SJSA1 (cell line): ENCODE results near the gene NR3C2. TPM values are rescaled to one million over a fixed set of nuclear protein-coding genes. Genes with fewer than 3 reads are reported as not detected.

ENCODE experiments used
- DNase-seq, 2 experiments: peaks; one replicate each; pipeline ENCODE4 v3.0.0-alpha.2; 2015 to 2020; ENCODE audit warnings: low spot score in 2 of 2, low read depth in 1 of 2
- H3K27ac ChIP-seq: fragments of 250-450 bp; sonication (Bioruptor Pico); 2 replicates; pipeline ENCODE4 v1.5.1; 2020; ENCODE audit warnings: mild to moderate bottlenecking, moderate library complexity
- H3K27me3 ChIP-seq: fragments of 250-450 bp; sonication (Bioruptor Pico); replicated peaks from 2 replicates; pipeline ENCODE4 v1.5.1; 2020; ENCODE audit warnings: mild to moderate bottlenecking, moderate library complexity
- H3K36me3 ChIP-seq: fragments of 250-450 bp; sonication (Bioruptor Pico); 2 replicates; pipeline ENCODE4 v1.5.1; 2020; ENCODE audit warnings: mild to moderate bottlenecking
- H3K4me1 ChIP-seq: fragments of 250-450 bp; sonication (Bioruptor Pico); replicated peaks from 2 replicates; pipeline ENCODE4 v1.6.1; 2021; ENCODE audit warnings: mild to moderate bottlenecking
- H3K4me3 ChIP-seq: fragments of 250-450 bp; sonication (Bioruptor Pico); 2 replicates; pipeline ENCODE4 v1.5.1; 2020; ENCODE audit warnings: mild to moderate bottlenecking
- H3K9me3 ChIP-seq: fragments of 250-450 bp; sonication (Bioruptor Pico); replicated peaks from 2 replicates; pipeline ENCODE4 v1.5.1; 2020; ENCODE audit warnings: mild to moderate bottlenecking
- total RNA-seq: library from RNA; depleted of rRNA; stranded (reverse); fragments of >200 nt; shearing (Covaris generic); gene quantifications from 2 replicates; pipeline ENCODE4 v1.2.3, GENCODE V29; 2014

Gene NR3C2
- total RNA-seq, 1 experiment from 2014 or later = 0.11 TPM

DNA sequence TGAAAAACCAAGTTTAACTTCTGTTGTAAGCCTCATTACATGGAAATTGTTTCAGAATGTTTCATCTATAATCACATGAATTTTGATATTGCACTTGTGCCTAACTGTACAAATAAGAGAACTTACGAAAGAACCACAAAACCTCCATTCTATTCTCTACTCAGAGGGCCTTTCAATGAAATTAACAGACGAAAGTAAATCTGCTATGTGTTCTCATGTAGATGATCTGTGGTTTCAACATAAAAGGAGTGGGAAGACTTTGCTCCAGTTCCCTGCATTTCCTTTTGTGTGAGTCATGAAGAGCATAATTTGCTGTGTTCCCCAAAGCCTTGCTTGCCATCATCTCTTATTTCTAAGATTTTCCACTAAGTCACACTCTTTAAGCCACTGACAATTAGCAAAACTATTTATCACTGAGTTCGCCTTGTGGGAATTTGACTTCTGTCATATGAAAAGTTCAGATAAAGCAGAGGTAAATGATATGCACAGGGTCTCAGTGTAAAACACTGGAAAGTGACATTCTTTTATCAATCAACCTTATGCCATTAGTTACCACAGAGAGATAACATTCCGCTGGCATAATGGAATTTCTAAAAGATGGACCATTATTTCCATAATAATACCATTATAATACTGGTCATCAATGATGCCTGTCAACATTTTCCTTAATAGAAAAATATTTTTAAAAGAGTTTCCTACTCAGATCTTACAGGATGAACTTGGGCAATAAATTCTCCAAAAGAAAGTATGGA lies 329.8 kb downstream of the NR3C2 start:
- no peaks in the 10 kb centered on the region for H3K9me3 ChIP-seq
- no peaks in the 10 kb centered on the region for H3K4me1 ChIP-seq
- H3K27me3 ChIP-seq = no peaks in the 10 kb centered on the region
- H3K27ac ChIP-seq = no peak overlapping the region
- H3K4me3 ChIP-seq = no peak overlapping the region
- no peak for DNase-seq
- no peaks in the 10 kb centered on the region for H3K36me3 ChIP-seq

DNA sequence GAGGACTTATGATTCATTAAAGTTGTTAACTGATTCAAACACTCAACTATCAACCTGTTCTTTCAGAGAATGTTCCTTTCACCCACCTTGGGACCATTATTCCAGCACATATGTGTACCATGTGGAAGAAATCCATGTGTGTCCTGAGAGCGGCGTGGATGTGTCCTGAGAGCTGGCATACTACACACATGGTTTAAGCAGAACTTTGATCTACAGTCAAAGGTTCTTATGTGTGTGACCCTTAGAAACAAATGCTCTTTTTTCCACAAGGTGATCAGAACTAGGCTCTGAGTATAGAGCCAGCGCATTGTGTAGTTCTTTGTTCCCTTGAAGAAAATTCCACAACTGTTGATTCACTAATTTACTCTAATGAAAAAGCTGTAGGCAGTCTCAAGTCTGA lies 332.0 kb downstream of the NR3C2 start:
- Histone ChIP-seq H3K36me3 (no peaks in the 10 kb centered on the region), H3K27ac (no peak overlapping the region), H3K9me3 (no peaks in the 10 kb centered on the region), H3K27me3 (no peaks in the 10 kb centered on the region), H3K4me1 (no peaks in the 10 kb centered on the region), H3K4me3 (no peak overlapping the region)
- no peak for DNase-seq

DNA sequence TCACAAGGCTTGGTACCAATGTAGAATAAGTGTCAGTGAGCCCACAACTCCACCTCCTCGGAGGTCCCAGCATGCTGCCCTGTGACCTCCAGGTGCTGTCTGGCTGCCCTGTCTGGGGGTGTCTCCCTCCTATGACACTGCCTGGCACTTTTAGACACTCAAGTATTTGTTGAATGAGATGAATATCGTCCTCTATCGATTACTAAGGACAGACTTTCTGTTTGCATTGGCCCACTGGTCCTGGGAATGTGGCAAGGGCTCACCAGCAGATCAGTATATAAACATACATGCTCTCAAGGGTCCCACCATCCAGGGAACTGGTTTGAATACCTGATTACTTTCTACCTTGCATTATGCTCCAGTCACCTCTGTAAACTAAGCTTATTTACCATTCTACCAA lies 333.0 kb downstream of the NR3C2 start:
- no peaks in the 10 kb centered on the region for H3K36me3 ChIP-seq
- H3K27ac ChIP-seq = no peak overlapping the region
- H3K9me3 ChIP-seq = no peaks in the 10 kb centered on the region

DNA sequence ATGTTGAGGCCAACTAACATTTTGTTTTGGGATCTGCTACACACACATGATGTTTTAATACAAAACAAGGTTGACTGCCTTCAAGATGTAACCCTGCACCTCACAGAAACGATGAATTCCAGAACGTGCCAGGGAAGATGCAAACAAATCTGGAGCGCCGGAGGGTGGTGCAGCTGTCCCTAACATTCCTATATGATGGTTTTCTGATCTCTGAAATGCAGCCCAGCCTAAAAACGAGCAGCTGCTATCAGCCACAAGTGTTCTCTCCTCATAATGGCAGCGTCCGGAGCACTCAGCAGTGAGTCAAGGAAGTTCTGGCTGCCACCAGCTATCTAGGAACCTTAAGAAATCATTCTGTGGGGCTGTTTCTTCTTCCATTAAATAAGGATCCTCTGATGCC lies 333.4 kb downstream of the NR3C2 start:
- DNase-seq = no peak
- no peaks in the 10 kb centered on the region for H3K27me3 ChIP-seq
- H3K9me3 ChIP-seq = no peaks in the 10 kb centered on the region
- no peak overlapping the region for H3K4me3 ChIP-seq
- H3K4me1 ChIP-seq = no peaks in the 10 kb centered on the region
- no peak overlapping the region for H3K27ac ChIP-seq
- H3K36me3 ChIP-seq = no peaks in the 10 kb centered on the region

More for the DNA sequence above, 333.0 kb downstream of the NR3C2 start:
- H3K4me1 ChIP-seq = no peaks in the 10 kb centered on the region
- no peak for DNase-seq
- H3K4me3 ChIP-seq = no peak overlapping the region
- H3K27me3 ChIP-seq = no peaks in the 10 kb centered on the region

DNA sequence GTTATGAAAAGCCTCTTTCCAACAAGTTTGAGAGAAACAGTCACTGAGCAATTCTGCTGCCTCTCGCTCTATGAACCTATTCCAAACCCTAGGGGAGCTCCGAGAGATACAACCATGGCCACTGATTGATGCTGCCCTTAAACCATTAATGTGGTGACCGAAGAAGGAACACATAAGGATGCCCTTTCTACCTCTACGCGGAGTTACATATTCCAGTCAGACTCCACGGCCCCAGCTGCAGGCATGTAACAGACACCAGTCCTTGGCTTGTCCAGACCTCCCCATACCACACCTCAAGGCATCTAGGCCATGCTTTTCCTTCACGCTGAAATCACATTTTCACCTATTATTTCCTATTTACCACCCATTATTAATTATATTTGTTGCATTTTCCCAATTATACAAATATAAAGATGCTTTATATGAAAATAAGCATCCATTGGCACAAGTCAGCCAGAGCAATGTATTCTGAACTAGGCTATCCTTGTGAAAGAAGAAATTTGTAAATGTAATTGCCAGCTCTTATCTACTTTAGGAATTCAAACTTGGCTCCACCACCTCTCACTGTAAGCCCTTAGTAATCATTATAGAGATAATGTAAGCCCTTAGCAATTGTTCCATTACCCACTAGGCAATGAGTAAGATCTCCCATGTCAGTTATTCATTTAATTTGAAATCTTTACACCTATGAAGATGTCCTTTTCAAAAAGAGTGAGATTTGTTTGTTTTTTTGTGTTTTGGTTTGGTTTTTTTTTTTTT lies 338.4 kb downstream of the NR3C2 start:
- H3K9me3 ChIP-seq = no peaks in the 10 kb centered on the region
- no peak overlapping the region for H3K27ac ChIP-seq
- no peaks in the 10 kb centered on the region for H3K4me1 ChIP-seq
- no peaks in the 10 kb centered on the region for H3K36me3 ChIP-seq
- no peak overlapping the region for H3K4me3 ChIP-seq
- DNase-seq = no peak
- no peaks in the 10 kb centered on the region for H3K27me3 ChIP-seq

DNA sequence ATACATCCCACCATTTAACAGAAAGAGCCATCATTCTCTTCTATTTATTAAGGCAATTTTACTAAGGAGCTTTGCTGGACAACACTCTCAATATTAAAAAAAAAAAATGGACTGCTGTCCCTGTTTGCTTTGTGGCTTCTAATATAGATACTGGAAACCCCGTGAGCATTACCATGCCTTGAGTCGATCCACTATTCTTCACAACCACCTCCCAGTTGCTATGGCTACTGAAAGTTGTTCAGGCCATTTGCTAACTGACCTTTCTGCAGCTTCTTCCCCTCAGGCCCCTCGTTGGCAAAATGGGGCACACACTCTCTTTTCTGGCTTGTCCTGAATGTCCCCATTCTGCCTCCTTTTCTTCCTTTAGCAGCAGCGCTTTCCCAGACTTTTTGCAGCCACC lies 340.4 kb downstream of the NR3C2 start:
- Histone ChIP-seq H3K36me3 (no peaks in the 10 kb centered on the region), H3K27ac (no peak overlapping the region), H3K4me3 (no peak overlapping the region), H3K27me3 (no peaks in the 10 kb centered on the region), H3K4me1 (no peaks in the 10 kb centered on the region), H3K9me3 (no peaks in the 10 kb centered on the region)
- DNase-seq = no peak

DNA sequence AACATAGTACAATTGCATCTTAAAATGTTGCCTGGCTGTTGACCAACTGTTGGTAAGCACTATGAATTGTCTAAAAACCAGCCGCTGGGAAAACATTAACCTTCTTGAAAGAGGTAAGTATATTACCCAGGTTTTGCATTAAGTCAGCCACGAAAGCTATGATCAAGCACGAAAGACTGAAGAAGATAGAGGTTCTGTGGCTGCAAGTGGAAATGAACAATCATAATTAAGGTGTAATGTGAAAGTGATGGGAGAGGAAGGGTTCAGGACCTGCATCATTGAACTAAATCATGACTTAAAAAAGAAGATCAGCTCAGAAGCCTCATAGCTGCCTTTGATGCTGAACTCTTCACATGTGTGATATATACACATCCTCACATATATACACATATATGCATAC lies 341.0 kb downstream of the NR3C2 start:
- no peaks in the 10 kb centered on the region for H3K36me3 ChIP-seq
- H3K27ac ChIP-seq = no peak overlapping the region
- H3K4me3 ChIP-seq = no peak overlapping the region
- no peaks in the 10 kb centered on the region for H3K9me3 ChIP-seq
- no peaks in the 10 kb centered on the region for H3K4me1 ChIP-seq
- H3K27me3 ChIP-seq = no peaks in the 10 kb centered on the region
- no peak for DNase-seq

DNA sequence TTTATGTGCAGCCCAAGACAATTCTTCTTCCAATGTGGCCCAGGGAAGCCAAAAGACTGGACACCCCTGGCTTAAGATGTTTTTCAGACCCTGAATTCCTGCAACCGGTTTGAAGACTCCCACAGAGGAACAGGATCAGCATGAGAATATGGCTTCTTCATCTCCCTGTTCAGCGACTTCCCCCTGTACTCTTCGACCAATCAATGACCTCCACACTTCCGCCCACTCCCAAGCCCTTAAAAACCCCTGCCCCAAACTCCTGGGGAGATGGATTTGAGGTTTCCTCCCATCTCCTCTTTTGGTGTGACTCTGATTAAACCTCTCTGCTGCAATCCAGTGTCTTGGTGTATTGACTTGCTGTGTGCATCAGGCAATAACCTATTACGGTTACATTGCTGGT lies 344.4 kb downstream of the NR3C2 start:
- H3K4me3 ChIP-seq = no peak overlapping the region
- DNase-seq = no peak
- H3K27me3 ChIP-seq = no peaks in the 10 kb centered on the region
- H3K27ac ChIP-seq = no peak overlapping the region
- no peaks in the 10 kb centered on the region for H3K36me3 ChIP-seq
- H3K4me1 ChIP-seq = no peaks in the 10 kb centered on the region
- no peaks in the 10 kb centered on the region for H3K9me3 ChIP-seq

DNA sequence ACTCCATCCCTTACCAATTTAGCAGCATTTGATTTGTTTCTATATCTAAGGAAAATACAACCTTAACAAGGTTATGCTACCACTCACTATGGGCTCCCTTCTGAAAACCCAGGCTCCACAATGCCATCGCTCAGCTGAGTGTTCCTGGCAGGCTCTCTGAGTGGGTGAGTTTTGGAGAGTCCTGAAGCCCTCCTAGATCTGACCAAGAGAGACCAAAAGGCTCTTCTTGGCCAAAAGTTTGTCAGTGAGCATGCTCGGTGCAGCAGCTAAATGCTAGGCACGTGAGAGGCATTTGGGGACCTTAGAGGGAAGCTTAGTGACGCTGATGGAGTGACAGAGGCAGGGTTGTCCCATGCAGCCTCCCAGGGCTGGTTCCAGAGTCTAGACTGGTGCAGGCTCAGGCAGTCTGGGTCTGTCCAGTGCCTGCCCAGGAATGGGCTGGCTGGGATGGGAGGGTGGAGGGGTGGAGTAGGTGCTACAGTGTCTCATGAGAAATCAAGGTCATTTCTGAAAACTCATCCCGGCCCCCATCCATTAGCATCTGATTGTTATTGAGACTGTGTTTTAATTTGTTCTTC lies 346.8 kb downstream of the NR3C2 start:
- no peaks in the 10 kb centered on the region for H3K9me3 ChIP-seq
- no peak overlapping the region for H3K4me3 ChIP-seq
- no peak for DNase-seq
- no peaks in the 10 kb centered on the region for H3K27me3 ChIP-seq
- no peaks in the 10 kb centered on the region for H3K36me3 ChIP-seq
- no peak overlapping the region for H3K27ac ChIP-seq
- H3K4me1 ChIP-seq = no peaks in the 10 kb centered on the region

DNA sequence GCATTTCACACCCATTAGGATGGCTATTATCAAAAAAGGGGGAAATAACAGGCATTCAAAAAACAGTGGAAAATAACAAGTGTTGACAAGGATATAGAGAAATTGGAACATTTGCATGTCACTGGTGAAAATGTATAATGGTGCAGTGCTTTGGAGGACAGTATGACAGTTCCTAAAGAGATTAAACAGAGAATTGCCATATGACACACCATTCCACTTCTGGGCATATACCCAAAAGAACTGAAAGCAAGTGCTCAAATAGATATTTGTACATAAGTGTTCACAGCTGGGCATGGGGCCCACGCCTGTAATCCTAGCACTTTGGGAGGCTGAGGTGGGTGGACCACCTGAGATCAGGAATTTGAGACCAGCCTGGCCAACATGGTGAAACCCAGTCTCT lies 348.1 kb downstream of the NR3C2 start:
- Histone ChIP-seq H3K4me1 (no peaks in the 10 kb centered on the region), H3K27me3 (no peaks in the 10 kb centered on the region), H3K27ac (no peak overlapping the region), H3K4me3 (no peak overlapping the region), H3K9me3 (no peaks in the 10 kb centered on the region), H3K36me3 (no peaks in the 10 kb centered on the region)
- DNase-seq = no peak

DNA sequence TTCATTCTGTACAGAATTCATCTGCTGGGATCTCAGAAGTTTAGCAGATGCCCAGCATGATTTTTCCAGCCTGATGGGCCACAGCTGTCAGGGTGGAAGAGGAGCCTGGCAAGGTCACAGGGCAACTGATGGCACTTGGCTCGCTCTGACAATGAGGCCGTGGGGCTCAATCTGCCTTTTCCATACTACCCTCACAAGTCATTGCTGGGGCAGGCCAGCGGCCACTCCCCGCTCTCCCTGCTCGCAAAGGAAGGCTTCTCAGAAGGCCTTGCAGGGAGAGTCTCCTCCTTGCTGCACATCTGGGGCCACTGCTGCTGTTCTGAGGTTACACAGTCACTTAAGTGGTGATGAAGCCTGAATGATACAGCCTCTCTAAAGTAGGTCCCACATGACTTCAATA lies 349.1 kb downstream of the NR3C2 start:
- Histone ChIP-seq H3K36me3 (no peaks in the 10 kb centered on the region), H3K9me3 (no peaks in the 10 kb centered on the region), H3K4me1 (no peaks in the 10 kb centered on the region), H3K27me3 (no peaks in the 10 kb centered on the region), H3K27ac (no peak overlapping the region), H3K4me3 (no peak overlapping the region)
- no peak for DNase-seq

DNA sequence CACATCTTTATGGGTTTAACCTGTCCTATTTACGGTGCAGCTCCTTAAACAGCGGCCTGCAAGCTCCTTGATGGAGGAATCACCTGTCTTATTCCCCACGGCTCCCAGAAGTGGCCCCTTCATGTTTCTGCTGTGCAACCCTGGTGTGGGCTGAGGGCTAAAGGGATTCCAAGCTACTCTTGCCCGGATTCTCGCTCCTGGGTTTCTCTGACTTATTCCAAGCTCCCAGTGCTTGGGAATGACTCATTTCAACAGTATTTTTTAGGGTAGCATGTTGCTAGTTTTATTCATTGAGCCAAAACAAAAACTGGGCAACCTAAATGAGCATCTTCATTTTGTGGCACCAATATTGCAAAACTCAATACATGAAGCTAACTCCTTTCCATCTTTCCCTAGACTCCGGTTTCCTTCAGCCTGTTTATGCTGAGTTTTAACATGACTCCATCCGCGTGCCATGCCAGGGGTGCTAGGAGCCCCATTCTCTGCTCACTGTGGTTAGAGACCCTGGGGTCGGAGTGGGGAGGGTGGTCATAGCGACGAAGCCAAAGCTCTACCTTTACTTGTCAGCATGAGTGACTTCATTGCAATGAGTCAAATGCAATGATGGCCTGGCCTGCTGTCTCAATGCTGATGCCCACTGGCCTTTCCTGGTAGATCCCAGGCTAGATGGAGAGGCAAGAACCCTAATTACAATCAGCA lies 349.7 kb downstream of the NR3C2 start:
- no peak for DNase-seq

DNA sequence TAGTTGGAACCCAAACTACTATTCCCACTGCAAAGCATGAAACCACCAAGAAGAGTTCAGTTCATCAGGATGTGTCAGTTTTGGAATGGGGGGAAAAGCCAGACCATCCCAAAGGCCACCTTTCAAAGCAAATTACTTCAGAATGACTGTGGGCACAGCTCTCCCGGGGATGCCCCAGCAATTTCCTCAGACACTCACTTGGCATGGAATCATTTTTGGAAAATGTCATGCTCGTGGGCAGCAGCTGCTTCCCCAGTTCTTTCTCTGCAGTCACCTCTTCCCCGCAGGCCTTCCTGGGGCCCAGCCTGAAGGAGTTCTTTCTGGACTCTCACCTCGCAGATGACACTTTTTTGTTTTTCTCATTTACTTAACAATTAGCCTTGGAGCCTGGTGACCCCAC lies 350.3 kb downstream of the NR3C2 start:
- H3K27ac ChIP-seq = no peak overlapping the region
- no peaks in the 10 kb centered on the region for H3K4me1 ChIP-seq
- no peak for DNase-seq
- H3K27me3 ChIP-seq = no peaks in the 10 kb centered on the region
- H3K36me3 ChIP-seq = no peaks in the 10 kb centered on the region
- H3K9me3 ChIP-seq = no peaks in the 10 kb centered on the region
- no peak overlapping the region for H3K4me3 ChIP-seq

More for the DNA sequence above, 349.7 kb downstream of the NR3C2 start:
- H3K27ac ChIP-seq = no peak overlapping the region
- H3K9me3 ChIP-seq = no peaks in the 10 kb centered on the region
- H3K4me3 ChIP-seq = no peak overlapping the region
- no peaks in the 10 kb centered on the region for H3K27me3 ChIP-seq
- H3K36me3 ChIP-seq = no peaks in the 10 kb centered on the region
- H3K4me1 ChIP-seq = no peaks in the 10 kb centered on the region
